Neural progenitor cell (in vitro differentiated cells): Measurements from ENCODE around the gene GALNT7. TPM values are rescaled to one million over a fixed set of nuclear protein-coding genes. Genes with fewer than 3 reads are reported as not detected.

ENCODE experiments used
- DNase-seq: peaks from one replicate; pipeline ENCODE4 v3.0.0-alpha.2; 2016; ENCODE audit warnings: low spot score
- H2AFZ ChIP-seq: fragments of 200-600 bp; sonication (generic); replicated peaks from 2 replicates; pipeline ENCODE4 v1.6.1; 2016; ENCODE audit warnings: antibody characterized with exemption
- H3F3A ChIP-seq: fragments of 200-600 bp; sonication (generic); 2 replicates; pipeline ENCODE4 v1.6.1; 2016; ENCODE audit warnings: antibody characterized with exemption, low read depth
- H3K27ac ChIP-seq: fragments of 200-600 bp; sonication (generic); 2 replicates; pipeline ENCODE4 v1.5.1; 2016; ENCODE audit warnings: mild to moderate bottlenecking
- H3K27me3 ChIP-seq: fragments of 200-600 bp; sonication (generic); 2 replicates; pipeline ENCODE4 v1.6.1; 2016; ENCODE audit warnings: mild to moderate bottlenecking, moderate library complexity
- H3K36me3 ChIP-seq: fragments of 200-600 bp; sonication (generic); 2 replicates; pipeline ENCODE4 v1.5.1; 2016
- H3K4me1 ChIP-seq: fragments of 200-600 bp; sonication (generic); 2 replicates; pipeline ENCODE4 v1.6.1; 2016; ENCODE audit warnings: mixed run types
- H3K4me2 ChIP-seq: fragments of 200-600 bp; sonication (generic); 2 replicates; pipeline ENCODE4 v1.6.1; 2016
- H3K4me3 ChIP-seq: fragments of 200-600 bp; sonication (generic); 2 replicates; pipeline ENCODE4 v1.5.1; 2016
- H3K79me2 ChIP-seq: fragments of 200-600 bp; sonication (generic); 2 replicates; pipeline ENCODE4 v1.6.1; 2016; ENCODE audit warnings: low read depth
- H3K9ac ChIP-seq: fragments of 200-600 bp; sonication (generic); 2 replicates; pipeline ENCODE4 v1.6.1; 2016
- H3K9me3 ChIP-seq: fragments of 200-600 bp; sonication (generic); 2 replicates; pipeline ENCODE4 v1.5.1; 2016; ENCODE audit warnings: low read depth
- H4K20me1 ChIP-seq: fragments of 200-600 bp; sonication (generic); 2 replicates; pipeline ENCODE4 v1.6.1; 2016; ENCODE audit warnings: low read depth
- H3K27ac Mint-ChIP-seq: 3 replicates; pipeline ENCODE4 v1.8.0; 2021; ENCODE audit warnings: mixed read lengths
- H3K27me3 Mint-ChIP-seq: 2 replicates; pipeline ENCODE4 v1.8.0; 2022; ENCODE audit warnings: low read depth, mild to moderate bottlenecking, inconsistent platforms, moderate library complexity, mixed read lengths; ENCODE audit not compliant: insufficient read depth
- H3K36me3 Mint-ChIP-seq: 3 replicates; pipeline ENCODE4 v1.8.0; 2021; ENCODE audit warnings: mixed read lengths
- H3K4me1 Mint-ChIP-seq: 3 replicates; pipeline ENCODE4 v1.8.0; 2021; ENCODE audit warnings: mixed read lengths
- H3K4me3 Mint-ChIP-seq: 3 replicates; pipeline ENCODE4 v1.8.0; 2021; ENCODE audit warnings: mild to moderate bottlenecking, moderate library complexity, mixed read lengths
- H3K9me3 Mint-ChIP-seq: 3 replicates; pipeline ENCODE4 v1.8.0; 2020; ENCODE audit warnings: mixed read lengths
- EZH2 ChIP-seq: fragments of 200-600 bp; sonication (generic); IDR thresholded peaks from 2 replicates; pipeline ENCODE4 v1.6.1; 2017; ENCODE audit warnings: antibody characterized with exemption, mild to moderate bottlenecking, moderate library complexity
- EZH2phosphoT487 ChIP-seq: fragments of 200-600 bp; sonication (generic); IDR thresholded peaks from 2 replicates; pipeline ENCODE4 v1.6.1; 2017; ENCODE audit warnings: antibody characterized with exemption
- total RNA-seq: library from RNA; depleted of rRNA; stranded (reverse); fragments of >200 nt; gene quantifications from 2 replicates; pipeline ENCODE4 v1.2.3, GENCODE V29; 2015; ENCODE audit warnings: low replicate concordance
- TF ChIP-seq, protein P1 (sequence below): fragments of 200-600 bp; sonication (generic); IDR thresholded peaks from 2 replicates; pipeline ENCODE4 v1.5.1; 2017; ENCODE audit warnings: antibody characterized with exemption, mild to moderate bottlenecking

The GALNT7 gene
- total RNA-seq, 1 donor from 2014 or later, result 62.3 TPM

GRCh38 chr4:173237152-173237551 is 68.5 kb downstream of the GALNT7 start:
- Histone ChIP-seq H3K4me2 (no peak overlapping the region), H3K4me1 (peaks cover 22% of the 10 kb centered on the region), H3K4me3 (no peak overlapping the region), H3K79me2 (peaks cover 60% of the 10 kb centered on the region), H3K27me3 (no peaks in the 10 kb centered on the region), H2AFZ (no peak overlapping the region), H3K9ac (no peak overlapping the region), H3K9me3 (no peaks in the 10 kb centered on the region), H3K27ac (no peak overlapping the region), H3F3A (no peaks in the 10 kb centered on the region), H3K36me3 (no peaks in the 10 kb centered on the region), H4K20me1 (no peaks in the 10 kb centered on the region)
- TF ChIP-seq, protein P1, sequence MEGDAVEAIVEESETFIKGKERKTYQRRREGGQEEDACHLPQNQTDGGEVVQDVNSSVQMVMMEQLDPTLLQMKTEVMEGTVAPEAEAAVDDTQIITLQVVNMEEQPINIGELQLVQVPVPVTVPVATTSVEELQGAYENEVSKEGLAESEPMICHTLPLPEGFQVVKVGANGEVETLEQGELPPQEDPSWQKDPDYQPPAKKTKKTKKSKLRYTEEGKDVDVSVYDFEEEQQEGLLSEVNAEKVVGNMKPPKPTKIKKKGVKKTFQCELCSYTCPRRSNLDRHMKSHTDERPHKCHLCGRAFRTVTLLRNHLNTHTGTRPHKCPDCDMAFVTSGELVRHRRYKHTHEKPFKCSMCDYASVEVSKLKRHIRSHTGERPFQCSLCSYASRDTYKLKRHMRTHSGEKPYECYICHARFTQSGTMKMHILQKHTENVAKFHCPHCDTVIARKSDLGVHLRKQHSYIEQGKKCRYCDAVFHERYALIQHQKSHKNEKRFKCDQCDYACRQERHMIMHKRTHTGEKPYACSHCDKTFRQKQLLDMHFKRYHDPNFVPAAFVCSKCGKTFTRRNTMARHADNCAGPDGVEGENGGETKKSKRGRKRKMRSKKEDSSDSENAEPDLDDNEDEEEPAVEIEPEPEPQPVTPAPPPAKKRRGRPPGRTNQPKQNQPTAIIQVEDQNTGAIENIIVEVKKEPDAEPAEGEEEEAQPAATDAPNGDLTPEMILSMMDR, result no peak
- TF ChIP-seq EZH2phosphoT487, result no peak
- TF ChIP-seq EZH2, result no peak
- Mint-ChIP-seq H3K27me3 (no peaks in the 10 kb centered on the region), H3K4me3 (no peak overlapping the region), H3K36me3 (no peaks in the 10 kb centered on the region), H3K9me3 (no peaks in the 10 kb centered on the region), H3K27ac (no peak overlapping the region), H3K4me1 (peaks cover 19% of the 10 kb centered on the region)
- DNase-seq, result no peak

GRCh38 chr4:173237762-173238161 is 69.2 kb downstream of the GALNT7 start:
- H3K27ac ChIP-seq, result no peak overlapping the region
- no peak overlapping the region for H3K4me3 ChIP-seq
- Mint-ChIP-seq H3K27ac (no peak overlapping the region), H3K4me3 (no peak overlapping the region), H3K27me3 (no peaks in the 10 kb centered on the region), H3K36me3 (no peaks in the 10 kb centered on the region), H3K9me3 (no peaks in the 10 kb centered on the region), H3K4me1 (peaks cover 23% of the 10 kb centered on the region)
- no peak overlapping the region for H2AFZ ChIP-seq
- no peaks in the 10 kb centered on the region for H3F3A ChIP-seq
- H3K9me3 ChIP-seq, result no peaks in the 10 kb centered on the region
- TF ChIP-seq, protein P1, result no peak
- TF ChIP-seq EZH2phosphoT487, result no peak
- H3K36me3 ChIP-seq, result no peaks in the 10 kb centered on the region
- no peak overlapping the region for H3K9ac ChIP-seq
- H3K27me3 ChIP-seq, result no peaks in the 10 kb centered on the region
- peaks cover 61% of the 10 kb centered on the region for H3K79me2 ChIP-seq
- no peak overlapping the region for H3K4me2 ChIP-seq
- no peak for DNase-seq
- H3K4me1 ChIP-seq, result peaks cover 28% of the 10 kb centered on the region
- no peaks in the 10 kb centered on the region for H4K20me1 ChIP-seq

DNA sequence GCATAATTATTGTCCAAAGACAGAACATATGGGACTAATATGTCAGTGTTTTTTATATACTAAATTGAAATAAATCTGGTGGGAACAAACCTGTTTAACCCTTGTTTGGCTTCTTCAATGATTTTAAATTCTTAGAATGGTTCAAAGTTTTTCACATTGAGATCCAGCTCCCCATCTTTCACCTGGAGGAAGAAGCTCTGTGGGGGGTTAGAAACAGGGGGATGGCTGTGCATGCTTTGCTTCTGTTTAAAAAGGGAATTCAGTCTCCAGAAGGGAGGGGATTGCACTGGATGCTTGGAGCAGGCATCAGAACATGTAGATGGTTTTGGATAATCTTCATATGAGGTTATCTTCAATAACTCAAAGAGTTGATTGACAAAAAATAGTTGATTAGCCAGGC is 72.1 kb downstream of the GALNT7 start:
- Mint-ChIP-seq H3K27ac (no peak overlapping the region), H3K9me3 (no peaks in the 10 kb centered on the region), H3K27me3 (no peaks in the 10 kb centered on the region), H3K36me3 (no peaks in the 10 kb centered on the region), H3K4me1 (peaks cover 24% of the 10 kb centered on the region), H3K4me3 (no peak overlapping the region)
- H3K9me3 ChIP-seq, result no peaks in the 10 kb centered on the region
- no peak overlapping the region for H3K27ac ChIP-seq
- TF ChIP-seq EZH2phosphoT487 (no peak), EZH2 (no peak)
- TF ChIP-seq, protein P1, result no peak
- H3K4me1 ChIP-seq, result peaks cover 41% of the 10 kb centered on the region
- no peaks in the 10 kb centered on the region for H3K27me3 ChIP-seq
- H3K4me3 ChIP-seq, result no peak overlapping the region
- H3K36me3 ChIP-seq, result no peaks in the 10 kb centered on the region
- no peak overlapping the region for H2AFZ ChIP-seq
- H3K79me2 ChIP-seq, result peaks cover 71% of the 10 kb centered on the region
- no peaks in the 10 kb centered on the region for H3F3A ChIP-seq
- H3K9ac ChIP-seq, result no peak overlapping the region
- H4K20me1 ChIP-seq, result peaks cover 6% of the 10 kb centered on the region
- no peak overlapping the region for H3K4me2 ChIP-seq
- no peak for DNase-seq
